HG02938 (cell line): ENCODE results near the gene PPP6R2.

Source experiments
- ATAC-seq: cut with Tn5 transposase; IDR thresholded peaks from one replicate; pipeline ENCODE4 v1.9.1; 2021; ENCODE audit warnings: mild to moderate bottlenecking, moderate library complexity; ENCODE audit not compliant: unreplicated experiment

The PPP6R2 gene, protein sequence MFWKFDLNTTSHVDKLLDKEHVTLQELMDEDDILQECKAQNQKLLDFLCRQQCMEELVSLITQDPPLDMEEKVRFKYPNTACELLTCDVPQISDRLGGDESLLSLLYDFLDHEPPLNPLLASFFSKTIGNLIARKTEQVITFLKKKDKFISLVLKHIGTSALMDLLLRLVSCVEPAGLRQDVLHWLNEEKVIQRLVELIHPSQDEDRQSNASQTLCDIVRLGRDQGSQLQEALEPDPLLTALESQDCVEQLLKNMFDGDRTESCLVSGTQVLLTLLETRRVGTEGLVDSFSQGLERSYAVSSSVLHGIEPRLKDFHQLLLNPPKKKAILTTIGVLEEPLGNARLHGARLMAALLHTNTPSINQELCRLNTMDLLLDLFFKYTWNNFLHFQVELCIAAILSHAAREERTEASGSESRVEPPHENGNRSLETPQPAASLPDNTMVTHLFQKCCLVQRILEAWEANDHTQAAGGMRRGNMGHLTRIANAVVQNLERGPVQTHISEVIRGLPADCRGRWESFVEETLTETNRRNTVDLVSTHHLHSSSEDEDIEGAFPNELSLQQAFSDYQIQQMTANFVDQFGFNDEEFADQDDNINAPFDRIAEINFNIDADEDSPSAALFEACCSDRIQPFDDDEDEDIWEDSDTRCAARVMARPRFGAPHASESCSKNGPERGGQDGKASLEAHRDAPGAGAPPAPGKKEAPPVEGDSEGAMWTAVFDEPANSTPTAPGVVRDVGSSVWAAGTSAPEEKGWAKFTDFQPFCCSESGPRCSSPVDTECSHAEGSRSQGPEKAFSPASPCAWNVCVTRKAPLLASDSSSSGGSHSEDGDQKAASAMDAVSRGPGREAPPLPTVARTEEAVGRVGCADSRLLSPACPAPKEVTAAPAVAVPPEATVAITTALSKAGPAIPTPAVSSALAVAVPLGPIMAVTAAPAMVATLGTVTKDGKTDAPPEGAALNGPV

DNA sequence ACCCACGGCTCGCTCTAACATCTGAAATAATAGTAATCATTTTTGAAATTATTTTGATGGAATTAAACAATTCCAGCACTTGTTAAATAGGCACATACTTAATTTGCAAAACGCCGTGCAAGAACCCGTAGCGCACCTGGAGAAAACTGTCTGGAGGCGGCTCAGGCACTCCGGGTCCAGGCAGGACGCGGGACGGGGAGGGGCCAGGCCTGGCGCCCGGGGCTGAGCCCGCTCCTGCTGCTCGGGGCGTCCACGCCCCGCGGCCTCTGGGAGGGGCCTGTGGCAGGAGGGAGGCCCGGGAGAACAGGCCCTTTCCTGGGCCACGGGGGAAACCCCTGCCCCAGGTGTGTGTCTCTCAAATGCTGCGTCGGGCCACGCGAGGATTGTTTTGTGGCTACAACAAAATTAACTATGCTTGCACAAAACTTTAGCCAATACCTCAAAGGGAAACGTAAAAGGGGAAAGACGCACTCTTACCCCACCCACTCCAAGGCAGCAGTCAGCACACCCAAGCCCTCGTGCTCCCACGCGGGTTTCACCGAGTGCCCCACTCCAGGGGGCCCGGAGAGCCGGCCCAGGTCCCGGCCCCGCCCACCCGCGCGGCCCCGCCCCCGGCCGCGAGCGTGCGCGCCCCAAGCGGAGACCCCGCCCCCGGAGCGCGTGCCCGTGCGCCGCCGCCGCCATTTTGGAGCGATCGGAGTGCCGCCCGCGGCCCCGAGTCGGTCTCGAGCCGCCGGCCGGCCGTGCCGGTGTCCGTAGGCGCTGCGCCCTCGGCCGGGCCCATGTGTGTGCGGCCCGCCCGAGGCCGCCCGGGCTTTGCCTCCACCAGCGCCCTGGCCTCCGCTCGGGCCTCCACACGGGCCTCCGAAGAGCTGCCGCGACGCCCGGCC is at the start of gene PPP6R2:
TSS of gene PPP6R2 (plus strand) at position 677 of the 890 bp plus-strand sequence. CDS start 50,582 bp downstream, outside the sequence.
- ATAC-seq: peak; percentile 60

DNA sequence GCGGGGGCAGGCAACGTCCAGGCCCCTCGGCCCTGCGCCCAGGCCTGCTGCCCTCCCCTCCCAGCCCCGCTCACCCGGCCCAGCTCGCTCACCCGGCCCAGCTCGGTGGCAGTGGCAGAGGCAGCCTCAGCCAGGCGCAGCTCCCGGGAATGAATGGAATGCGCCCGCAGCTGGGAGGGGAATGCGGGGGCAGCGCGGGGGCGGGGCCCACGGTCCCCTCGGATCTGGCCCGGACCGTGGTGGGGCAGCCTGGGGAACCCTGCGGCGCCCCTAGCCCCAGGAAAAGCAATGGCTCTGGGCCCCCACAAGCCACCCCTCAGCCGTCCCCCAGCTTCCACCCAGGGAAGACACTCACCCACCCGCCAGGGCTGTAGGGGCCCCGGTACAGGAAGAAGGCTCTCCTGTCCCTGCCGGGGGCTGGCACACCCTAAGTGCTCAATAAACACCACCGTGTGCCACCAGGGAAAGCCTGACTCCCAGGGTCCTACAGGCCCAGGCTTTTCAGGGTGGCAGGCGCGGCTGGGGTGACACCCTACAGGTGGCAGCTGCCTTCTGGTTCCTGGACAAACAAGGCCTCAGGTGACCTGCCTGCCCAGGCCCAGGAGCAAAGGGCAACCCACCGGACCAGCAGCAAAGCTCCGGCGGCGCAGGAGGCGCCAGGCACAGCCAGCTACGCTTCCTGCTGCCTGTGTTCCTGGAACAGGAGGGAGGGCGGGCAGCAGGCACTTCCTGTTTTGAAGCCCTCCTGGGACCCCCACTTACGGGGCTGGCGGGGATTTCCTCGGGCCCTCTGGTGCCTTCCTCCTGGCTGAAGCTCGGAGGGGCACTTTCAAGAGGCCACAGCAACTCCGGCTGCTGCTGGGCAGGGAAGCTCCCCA is 49.4 kb upstream of the PPP6R2 start:
- no peak for ATAC-seq

DNA sequence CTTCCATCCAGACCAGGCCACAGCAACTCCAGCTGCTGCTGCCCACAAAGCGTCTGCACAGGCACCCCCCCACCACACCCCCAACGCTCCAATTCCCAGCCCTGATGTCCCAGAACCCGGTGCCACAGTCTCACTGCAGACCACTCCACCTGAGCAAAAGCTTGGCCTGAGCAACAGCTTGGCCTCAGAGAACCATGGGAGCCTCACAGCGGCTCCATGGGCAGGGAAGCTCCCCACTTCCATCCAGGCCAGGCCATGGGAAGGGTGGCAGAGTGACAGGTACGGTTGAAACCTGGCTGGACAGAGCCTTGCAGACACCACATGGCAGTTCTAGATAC is 48.8 kb upstream of the PPP6R2 start:
- no peak for ATAC-seq

DNA sequence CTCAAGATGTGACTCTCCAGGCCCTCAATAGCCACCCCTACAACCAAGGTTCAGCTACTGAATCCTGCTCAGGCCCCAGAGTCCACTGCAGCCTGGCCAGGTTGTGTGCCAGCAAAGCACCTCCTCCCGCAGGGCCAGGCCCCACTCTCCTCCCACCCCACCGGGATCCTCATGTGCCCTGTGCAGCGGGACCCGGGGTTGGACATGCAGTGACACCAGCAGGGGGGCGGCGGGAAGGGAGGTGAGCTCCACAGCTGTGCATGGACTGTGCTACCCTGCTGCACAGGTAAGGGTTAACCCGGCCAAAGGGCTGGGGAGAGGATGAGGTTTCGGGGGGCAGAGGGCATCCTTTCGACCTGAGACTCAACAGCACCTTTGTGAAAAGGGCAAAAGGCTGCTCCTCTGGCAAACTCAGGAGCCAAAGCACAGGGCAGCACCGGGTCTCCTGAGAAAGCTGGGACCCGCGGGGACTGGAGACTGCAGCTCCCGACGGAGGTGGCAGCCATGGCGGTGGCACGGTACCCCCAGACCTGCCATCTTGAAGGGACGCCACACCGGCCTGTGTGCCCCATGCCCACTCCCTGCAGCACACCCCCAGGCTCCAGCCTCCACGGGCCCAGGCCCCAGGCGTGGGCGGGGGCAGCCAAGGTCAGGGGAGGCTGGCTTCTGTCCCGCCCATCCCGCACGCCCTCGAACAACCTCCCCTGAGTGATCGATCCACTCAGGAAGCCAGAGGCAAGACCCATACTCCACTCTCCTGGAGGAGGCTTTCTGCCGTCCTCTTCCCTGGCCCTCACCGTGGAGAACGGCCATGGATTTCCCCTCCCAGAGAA is 46.3 kb upstream of the PPP6R2 start:
- no peak for ATAC-seq

DNA sequence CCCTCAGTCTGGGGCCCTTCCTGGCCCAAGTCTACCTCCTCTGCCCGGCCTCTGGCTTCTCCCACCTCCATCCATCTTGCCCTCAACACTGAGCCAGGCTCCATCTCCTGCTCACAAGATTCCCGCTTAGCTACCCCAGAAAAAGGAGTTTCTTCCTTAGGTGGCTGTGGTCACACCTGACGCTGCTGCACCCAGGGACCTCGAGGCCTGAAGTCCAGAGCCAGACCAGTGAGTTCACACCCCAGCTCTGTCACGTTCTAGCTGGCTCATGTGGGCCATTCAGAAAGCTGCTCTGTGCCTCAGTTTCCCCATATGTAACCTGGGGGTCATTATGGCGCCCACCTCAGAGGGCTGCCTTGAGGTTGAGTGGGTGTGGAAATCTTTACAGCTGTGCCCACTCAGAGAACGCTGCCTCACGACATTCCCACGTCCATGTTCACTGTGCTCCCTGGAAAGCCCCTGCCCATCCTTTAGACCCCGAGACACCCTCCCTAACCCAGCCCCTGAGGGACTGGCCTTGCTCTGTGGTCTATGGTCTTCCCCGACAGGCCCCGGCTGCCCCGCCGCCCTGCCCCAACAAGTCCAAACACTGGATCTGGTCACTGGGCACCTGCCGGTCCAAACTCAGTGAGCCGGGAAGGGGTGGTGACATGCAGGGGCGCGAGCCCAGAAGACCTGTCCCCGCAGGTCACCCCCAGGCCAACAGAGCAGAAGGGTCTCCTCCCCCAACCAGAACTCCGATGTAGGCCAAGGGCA is 45.4 kb upstream of the PPP6R2 start:
- no peak for ATAC-seq

DNA sequence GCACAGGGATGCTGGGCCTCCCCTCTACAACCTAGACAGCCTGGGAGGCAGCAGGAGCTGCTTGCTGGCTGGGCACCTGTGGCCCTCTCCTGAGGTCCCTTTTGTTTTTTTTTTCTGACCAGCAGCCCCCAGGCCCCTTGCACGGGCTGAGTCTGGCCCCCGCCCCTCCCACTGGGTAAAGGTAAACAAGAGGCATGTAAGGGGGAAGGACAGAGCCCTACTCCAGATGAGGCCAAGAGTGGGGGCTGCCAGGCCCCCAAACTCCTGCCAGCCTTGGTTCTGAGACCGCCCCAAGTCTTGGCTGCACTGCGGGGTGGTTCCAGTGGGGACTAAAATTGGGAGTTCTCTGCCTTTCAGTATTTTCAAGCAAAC is 44.9 kb upstream of the PPP6R2 start:
- ATAC-seq: no peak

DNA sequence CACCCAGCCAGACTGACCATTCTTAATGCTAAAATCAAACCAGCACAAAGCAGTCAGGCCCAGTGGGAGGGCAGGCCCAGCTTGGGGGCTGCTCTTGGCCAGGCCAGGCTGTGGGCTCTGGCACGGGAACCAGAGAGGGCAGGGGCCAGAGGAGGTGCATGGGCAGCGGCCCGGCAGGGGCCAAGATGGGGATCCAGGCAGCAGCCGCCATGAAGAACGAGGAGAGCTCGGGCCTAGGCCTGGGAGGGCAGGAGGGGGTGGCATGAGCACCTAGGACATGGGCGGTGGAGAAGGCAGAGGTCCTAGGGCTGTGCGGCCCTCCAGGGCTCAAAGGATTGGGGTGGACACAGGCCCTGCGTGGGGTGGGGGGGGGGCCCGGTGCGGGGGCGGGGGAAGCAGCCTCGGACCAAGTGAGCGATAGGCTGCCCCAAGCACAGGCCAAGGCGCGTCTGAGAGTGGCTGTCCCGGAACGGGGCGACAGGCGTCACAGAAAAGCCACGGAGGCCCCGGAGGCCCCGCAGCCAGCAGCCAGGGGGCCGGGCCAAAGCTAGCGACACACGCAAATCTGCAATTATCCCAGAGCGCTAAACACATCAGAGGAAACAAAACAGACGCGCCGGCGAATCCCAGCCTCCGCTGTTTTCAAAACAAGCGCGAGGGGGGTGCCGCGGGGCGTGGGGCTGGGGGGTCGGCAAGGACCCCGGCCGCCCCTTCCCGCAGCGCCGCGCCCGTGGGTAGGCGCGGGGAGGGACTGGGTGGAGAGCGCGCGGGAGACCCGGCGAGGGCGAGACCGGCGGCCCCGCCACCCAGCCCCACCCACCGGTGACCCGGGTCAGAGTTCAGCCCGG is 44.0 kb upstream of the PPP6R2 start:
- ATAC-seq: no peak

DNA sequence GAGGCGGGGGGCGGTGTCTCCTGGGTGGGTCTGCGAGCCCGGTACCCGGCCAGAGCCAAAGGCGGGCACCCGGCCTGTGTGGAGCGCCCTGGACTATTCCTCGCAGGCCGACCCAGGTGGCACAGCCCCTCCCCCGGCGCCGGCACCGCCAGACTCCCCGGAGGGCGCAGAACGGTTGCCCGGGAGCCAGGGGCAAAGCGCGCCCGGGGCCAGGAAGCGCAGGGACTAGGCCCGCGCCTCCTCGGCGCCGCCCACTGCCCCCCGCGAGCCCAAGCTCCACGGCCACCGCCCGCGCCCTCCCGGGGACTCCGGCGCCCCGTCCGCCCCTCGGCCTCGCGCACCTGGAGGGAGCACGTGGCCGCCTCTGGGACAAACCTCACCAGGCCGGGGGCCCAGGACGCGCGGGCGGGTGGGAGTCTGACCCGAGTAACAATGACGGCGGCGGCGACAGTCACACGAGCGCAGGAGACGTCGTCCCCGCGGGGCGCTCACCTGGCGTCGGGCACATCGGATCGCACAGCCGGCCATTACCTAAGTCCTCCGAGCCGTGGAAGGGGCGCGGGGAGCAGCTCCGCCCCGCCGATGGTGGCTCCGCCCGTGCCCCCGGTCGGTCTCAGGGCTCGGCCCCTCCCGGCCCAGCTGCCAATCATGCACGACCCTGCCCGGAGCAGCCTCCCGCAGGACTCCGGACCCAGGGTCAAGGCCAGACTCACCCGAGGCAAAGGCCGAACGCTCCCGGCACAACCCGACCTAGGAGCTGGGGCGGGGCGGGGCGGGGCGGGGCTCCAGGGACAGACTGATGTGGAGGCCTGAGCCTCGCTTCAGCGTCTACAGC is 43.1 kb upstream of the PPP6R2 start:
- no peak for ATAC-seq

DNA sequence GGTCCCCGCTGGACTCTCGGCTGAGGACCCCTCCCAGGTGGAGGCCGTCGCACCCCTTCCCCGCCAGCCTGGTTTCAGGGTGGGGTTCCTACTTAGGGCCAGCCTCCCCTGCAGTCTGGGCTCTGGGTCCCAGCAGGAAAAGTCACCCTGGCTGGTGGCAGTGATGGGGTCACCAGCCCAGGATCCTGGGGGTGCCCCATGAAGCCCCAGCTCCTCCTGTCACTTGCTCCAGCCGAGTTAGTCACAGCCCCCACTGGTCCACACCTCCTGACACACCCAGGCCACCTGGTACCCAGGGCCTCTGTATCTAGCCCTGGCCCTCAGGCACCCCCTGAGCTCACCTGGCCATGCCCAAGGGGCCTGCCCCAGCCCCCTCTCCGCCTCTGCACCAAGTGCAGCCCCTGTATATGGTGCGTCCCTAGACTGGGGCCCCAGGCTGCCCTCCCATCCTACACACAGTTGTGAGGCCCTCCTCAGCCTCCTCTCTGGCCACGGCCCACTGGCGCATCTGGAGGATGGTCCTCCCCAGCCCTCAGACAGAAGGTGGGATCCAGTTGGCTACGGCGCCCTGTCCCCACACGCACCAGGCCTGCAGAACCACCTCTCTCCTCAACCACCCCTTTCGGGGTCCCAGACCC is 42.4 kb upstream of the PPP6R2 start:
- ATAC-seq: no peak

DNA sequence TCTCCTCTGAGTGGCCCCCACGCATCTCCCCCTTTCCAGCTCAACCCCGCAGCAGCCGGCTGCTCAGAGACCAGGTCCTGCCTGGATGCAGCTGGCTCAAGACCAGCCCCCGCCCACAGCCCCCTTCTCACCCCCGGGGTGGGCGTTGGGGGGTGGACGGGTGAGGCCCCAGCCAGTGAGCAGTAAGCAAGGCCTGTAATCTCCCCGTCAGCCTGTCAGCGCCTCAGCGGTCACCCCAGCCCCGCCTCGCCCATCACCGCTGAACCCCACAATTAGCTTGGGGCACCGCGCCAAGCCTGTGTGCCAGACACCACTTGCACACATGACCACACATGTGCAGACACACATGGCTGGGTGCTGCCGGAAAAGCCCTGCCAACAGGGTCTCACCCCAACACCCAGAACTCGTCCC is 41.5 kb upstream of the PPP6R2 start:
- ATAC-seq: no peak

DNA sequence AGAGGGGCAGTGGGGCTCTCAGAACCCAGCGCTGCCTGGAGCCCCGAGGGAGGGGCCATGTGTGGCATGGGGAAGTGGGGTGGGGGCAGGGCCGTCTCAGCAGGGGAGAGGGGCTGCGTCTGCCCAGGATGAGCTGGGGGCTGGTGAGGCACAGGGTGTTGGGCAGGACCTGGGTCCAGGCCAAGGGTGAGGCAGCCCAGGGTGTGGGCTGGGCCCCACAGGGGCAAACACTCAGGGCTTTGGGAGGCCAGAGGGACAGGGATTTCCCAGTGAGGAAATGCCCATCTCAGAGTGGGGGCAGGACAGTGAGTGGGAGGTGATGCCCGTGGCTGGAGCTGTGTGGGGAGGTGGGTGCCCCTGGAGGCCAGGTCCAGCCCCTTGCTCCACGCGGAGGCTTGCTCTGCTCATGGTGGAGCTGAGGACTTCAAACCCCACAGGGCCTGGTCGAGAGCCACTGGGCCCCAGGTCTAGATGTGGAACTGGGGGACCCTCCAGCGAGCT is 41.0 kb upstream of the PPP6R2 start:
- no peak for ATAC-seq

DNA sequence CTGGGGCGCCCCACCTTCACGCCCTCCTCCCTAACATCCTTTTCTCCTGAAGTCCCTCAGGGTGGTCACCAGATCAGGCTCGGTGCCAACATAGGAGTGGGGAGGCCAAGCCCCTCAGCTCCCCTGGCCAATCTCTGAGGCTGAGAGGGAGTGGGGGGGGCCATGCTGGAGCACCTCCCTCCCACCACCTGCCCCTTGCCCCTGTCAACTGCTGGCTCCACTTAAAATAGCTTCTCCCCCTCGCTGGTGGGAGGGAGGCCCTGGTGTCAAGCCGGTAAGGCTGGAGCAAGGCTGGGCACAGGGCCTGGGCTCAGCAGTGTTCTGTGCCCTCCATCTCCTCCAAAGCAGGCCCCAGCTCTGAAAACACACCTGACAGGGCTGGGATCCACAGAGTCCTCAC is 40.6 kb upstream of the PPP6R2 start:
- no peak for ATAC-seq

DNA sequence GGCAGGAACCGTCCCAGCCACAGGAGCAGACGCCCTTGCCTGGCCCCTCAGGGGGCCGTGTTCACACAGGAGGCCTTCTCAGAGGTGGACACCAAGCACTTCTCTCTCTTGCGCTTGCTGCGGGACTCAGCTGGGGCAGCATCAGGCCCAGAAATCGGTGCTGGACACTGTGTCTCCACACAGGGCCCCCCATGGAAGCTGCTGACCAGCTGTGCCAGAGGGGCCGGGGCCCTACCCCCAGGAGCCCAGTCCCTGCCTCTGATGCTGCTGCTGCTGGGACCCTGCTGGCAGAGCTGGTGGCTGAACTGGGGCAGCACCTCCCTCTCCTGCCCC is 39.6 kb upstream of the PPP6R2 start:
- no peak for ATAC-seq

DNA sequence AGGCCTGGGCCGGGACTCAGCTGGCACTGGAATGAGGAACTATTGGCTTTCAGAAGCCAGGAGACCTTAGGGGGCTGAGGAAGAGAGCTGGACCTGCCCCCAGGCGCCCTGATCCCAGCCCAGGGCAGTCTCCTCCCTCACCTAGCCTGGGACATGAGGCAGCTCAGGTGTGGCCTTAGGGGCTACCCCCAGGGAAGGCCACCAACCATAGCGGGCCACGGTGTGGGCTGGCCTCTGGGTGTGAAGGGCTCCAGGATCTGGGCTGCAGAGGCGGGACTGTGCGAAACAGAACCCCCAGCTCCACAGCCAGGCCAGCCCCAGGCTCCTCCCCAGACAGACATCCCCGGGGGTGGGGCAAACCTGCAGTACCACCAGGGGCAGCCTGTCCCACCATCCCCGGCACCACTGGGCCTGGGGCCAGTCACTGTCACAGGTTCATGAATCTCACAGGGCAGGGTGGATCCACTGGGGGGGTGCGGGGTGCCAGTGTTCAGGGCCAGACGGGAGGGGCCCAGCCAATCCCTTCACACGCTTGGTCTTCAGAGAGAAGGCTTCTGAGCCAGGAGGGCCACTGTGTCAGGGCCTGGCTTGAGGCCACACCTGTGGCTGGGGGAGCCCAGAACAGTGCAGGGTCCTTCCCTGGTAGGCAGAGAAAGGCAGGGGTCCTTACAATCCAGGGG is 39.1 kb upstream of the PPP6R2 start:
- no peak for ATAC-seq

DNA sequence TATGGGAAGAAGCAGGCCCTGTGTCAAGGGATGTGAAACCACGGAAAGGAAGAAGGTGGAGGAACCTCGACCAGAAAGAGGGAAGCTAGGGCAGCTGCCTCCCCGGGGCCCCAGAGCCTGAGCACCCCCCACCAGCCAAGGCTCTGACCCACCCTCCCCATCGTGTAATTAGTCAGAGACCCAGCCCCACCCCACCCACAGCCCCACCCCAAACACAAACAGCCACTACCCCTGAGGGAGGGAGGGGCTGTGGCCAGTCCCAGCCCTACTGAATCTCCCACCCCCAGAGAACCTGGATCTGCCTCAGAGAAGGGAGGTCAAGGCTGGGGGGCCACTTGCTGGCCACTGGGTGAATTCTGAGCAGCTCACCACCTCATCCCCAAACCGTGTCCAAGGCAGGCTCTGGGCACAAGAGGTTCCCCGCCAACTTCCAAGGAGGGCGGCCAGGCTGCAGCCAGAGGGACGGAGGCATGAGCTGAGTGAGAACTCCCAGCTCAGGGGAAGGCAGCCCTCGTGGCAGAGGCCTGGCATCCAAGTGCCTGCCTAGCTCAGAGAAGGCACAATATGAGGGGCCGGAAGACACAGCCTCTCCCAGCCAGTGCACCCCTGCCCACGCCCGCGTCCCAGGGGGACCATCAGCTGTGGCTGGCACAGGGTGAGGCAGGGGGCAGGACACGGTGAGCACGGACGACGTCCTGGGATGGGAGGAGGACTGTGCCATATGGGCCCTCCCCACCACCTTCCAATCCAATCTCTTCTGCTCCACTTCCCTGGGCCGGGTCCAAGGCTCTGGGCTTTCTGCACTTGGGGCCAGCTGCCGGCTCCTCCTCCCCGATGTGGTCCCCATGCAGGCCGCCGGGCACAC is 38.4 kb upstream of the PPP6R2 start:
- ATAC-seq: no peak
